Endodermal cell (in vitro differentiated cells): ENCODE measurements around the gene CEP44. TPM values are rescaled to one million over a fixed set of nuclear protein-coding genes. Genes with fewer than 3 reads are reported as not detected.

Experiments used
- DNase-seq: peaks from one replicate; pipeline ENCODE4 v3.0.0-alpha.2; 2017
- H3K27ac ChIP-seq: 2 replicates; pipeline ENCODE4 v1.5.1; 2013; ENCODE audit warnings: mild to moderate bottlenecking, low read depth, low read length, moderate library complexity
- H3K27me3 ChIP-seq: 2 replicates; pipeline ENCODE4 v1.6.1; 2013; ENCODE audit warnings: mild to moderate bottlenecking, low read length, moderate library complexity; ENCODE audit not compliant: insufficient read depth, control insufficient read depth, poor library complexity, severe bottlenecking
- H3K36me3 ChIP-seq: 2 replicates; pipeline ENCODE4 v1.7.0; 2013; ENCODE audit warnings: mild to moderate bottlenecking, low read length, moderate library complexity; ENCODE audit not compliant: control insufficient read depth, insufficient read depth
- H3K4me1 ChIP-seq: one replicate; pipeline ENCODE4 v1.7.0; 2013; ENCODE audit warnings: low read length; ENCODE audit not compliant: control insufficient read depth, insufficient read depth
- H3K4me3 ChIP-seq: 2 replicates; pipeline ENCODE4 v1.5.1; 2013; ENCODE audit warnings: mild to moderate bottlenecking, low read length, moderate library complexity
- H3K9ac ChIP-seq: 2 replicates; pipeline ENCODE4 v1.6.1; 2013; ENCODE audit warnings: mild to moderate bottlenecking, low read length, moderate library complexity; ENCODE audit not compliant: poor library complexity, severe bottlenecking; ENCODE audit errors: extremely low read depth
- H3K9me3 ChIP-seq: 2 replicates; pipeline ENCODE4 v1.6.1; 2013; ENCODE audit warnings: mild to moderate bottlenecking, low read length, moderate library complexity; ENCODE audit not compliant: control insufficient read depth
- H3K27ac Mint-ChIP-seq: 2 replicates; pipeline ENCODE4 v1.8.0; 2020; ENCODE audit warnings: mixed read lengths
- H3K27me3 Mint-ChIP-seq: 2 replicates; pipeline ENCODE4 v1.8.0; 2021; ENCODE audit warnings: mild to moderate bottlenecking, mixed read lengths; ENCODE audit not compliant: insufficient read depth
- H3K36me3 Mint-ChIP-seq: 2 replicates; pipeline ENCODE4 v1.8.0; 2020; ENCODE audit warnings: low read depth, mixed read lengths
- H3K4me1 Mint-ChIP-seq: 2 replicates; pipeline ENCODE4 v1.8.0; 2020; ENCODE audit warnings: mixed read lengths
- H3K4me3 Mint-ChIP-seq: 2 replicates; pipeline ENCODE4 v1.8.0; 2020; ENCODE audit warnings: mild to moderate bottlenecking, moderate library complexity, mixed read lengths
- H3K9me3 Mint-ChIP-seq: 2 replicates; pipeline ENCODE4 v1.8.0; 2020; ENCODE audit warnings: mild to moderate bottlenecking, mixed read lengths
- WGBS, 2 experiments: methylation state at CpG; one replicate each; pipeline versions ENCODE4 v1.1.5 to v1.1.7; 2013; ENCODE audit warnings: missing lambda C conversion rate in 2 of 2, mixed read lengths in 1 of 2; ENCODE audit not compliant: insufficient coverage in 1 of 2, insufficient read length in 1 of 2; 5-methylcytosine and 5-hydroxymethylcytosine counted together
- long read RNA-seq, 4 experiments: library from polyadenylated mRNA in 2 of 4; library from RNA in 1 of 4; library from capped mRNA in 1 of 4; stranded (forward) in 3 of 4; unstranded in 1 of 4; transcript quantifications; one replicate each; pipeline ENCODE4 v2.0.0, GENCODE V29; 2020 to 2021; ENCODE audit warnings: inconsistent platforms in 1 of 4
- polyA plus RNA-seq, 2 experiments: library from polyadenylated mRNA; stranded (reverse); fragments of 50-300 nt; gene quantifications; one replicate each; pipeline ENCODE4 v1.2.3, GENCODE V29; 2013
- total RNA-seq, 2 donors: library from RNA; stranded (reverse); fragmentation: NEBNext Ultra II Directional in 1 of 2; extraction: Animal tissue kit (Norgen Biotek cat#: 25700) in 1 of 2; gene quantifications; 2 replicates in 1 of 2; 3 replicates in 1 of 2; pipeline ENCODE4 v1.2.1, GENCODE V29; 2021
- TF ChIP-seq, protein P1 (sequence below): fragments of 200-600 bp; sonication (generic); conservative IDR thresholded peaks from 2 replicates; pipeline ENCODE4 v1.5.0; 2021; ENCODE audit warnings: antibody characterized with exemption, mild to moderate bottlenecking

Gene CEP44
- 10 to 100 TPM; 21.5 to 24.9 TPM for total RNA-seq
- polyA plus RNA-seq (2013, experiment 1 of 2), result 26.0 TPM
- 22.6 TPM for polyA plus RNA-seq (2013, experiment 2 of 2)
- long read RNA-seq, experiment 1, partial matches to known transcripts, result 0 of 2 reads
- long read RNA-seq, experiment 1, other reads (novel, unspliced or antisense), result 2 of 2 reads
- long read RNA-seq, experiment 2, full-length matches to known transcripts, result 1 of 35 reads
- long read RNA-seq, experiment 2, partial matches to known transcripts, result 13 of 35 reads
- long read RNA-seq, experiment 2, other reads (novel, unspliced or antisense), result 21 of 35 reads
- long read RNA-seq, experiment 3, full-length matches to known transcripts, result 6 of 53 reads
- long read RNA-seq, experiment 3, partial matches to known transcripts, result 18 of 53 reads
- long read RNA-seq, experiment 3, other reads (novel, unspliced or antisense), result 29 of 53 reads
- long read RNA-seq, experiment 4, partial matches to known transcripts, result 2 of 4 reads
- long read RNA-seq, experiment 4, other reads (novel, unspliced or antisense), result 2 of 4 reads

DNA sequence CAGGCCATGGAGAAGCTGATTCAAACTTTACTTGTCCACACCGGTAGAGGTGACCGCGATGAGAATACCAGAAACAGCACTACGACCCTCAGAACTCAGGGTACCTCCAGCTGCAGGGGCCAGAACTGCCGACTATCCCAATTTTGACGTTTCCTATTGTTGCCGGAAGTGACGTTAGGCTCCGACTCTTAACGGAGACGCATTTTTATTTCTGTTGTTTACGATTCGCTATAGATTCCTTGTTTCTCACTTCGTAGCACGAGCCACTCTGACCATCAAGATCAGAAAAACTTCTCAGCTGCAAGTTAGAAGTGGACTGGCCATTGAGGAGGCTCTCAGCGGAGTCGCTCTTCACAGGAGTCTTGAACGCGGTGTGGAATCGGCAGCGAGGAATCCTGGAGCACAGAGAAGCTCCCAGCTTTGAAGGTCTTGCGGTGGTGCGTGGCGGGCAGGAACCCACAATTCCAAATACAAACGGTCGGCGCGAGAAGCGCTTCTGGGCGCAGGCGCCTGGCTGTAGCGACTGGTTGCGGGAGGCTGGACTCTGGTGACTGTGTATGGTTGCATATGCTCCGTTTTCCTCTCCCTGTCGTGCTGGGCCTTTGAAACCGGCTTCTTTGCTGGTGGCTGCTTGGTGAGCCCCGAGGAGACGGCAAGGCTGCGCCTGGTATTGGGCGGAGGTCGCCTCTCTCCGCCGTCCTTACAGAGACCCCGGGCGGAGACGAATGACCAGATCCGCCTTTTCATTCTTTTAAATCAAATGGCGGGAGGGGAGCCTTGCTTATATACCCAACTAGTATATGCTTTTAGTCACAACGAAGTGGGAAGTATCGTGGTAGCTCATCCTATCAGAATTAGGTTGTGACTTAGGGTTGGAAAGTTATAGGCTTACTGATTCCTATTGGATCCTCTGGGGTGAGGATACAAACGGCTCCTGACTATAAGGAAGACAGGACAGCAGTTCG is at the start of gene CEP44, which contains the start of gene FBXO8:
CEP44 (plus strand) TSS at position 405 of the 965 bp plus-strand sequence. CDS start 15,211 bp downstream, outside the sequence.
FBXO8 (minus strand) TSS at position 161 of the 965 bp plus-strand sequence. CDS start 20,575 bp downstream, outside the sequence.
- no peaks in the 10 kb centered on the region for H3K27me3 ChIP-seq
- Mint-ChIP-seq H3K9me3 (no peaks in the 10 kb centered on the region), H3K4me1 (peaks cover 13% of the 10 kb centered on the region), H3K27ac (peak within 1 kb of the TSS; percentile 100), H3K36me3 (no peaks in the 10 kb centered on the region), H3K27me3 (no peaks in the 10 kb centered on the region), H3K4me3 (peak within 1 kb of the TSS; percentile 97)
- 0 to 1% methylated on average over 27 to 52 of the region's 52 CpGs for WGBS, 2 experiments
- no peaks in the 10 kb centered on the region for H3K4me1 ChIP-seq
- no peaks in the 10 kb centered on the region for H3K9me3 ChIP-seq
- H3K27ac ChIP-seq, result peak within 1 kb of the TSS; percentile 92
- TF ChIP-seq, protein P1, sequence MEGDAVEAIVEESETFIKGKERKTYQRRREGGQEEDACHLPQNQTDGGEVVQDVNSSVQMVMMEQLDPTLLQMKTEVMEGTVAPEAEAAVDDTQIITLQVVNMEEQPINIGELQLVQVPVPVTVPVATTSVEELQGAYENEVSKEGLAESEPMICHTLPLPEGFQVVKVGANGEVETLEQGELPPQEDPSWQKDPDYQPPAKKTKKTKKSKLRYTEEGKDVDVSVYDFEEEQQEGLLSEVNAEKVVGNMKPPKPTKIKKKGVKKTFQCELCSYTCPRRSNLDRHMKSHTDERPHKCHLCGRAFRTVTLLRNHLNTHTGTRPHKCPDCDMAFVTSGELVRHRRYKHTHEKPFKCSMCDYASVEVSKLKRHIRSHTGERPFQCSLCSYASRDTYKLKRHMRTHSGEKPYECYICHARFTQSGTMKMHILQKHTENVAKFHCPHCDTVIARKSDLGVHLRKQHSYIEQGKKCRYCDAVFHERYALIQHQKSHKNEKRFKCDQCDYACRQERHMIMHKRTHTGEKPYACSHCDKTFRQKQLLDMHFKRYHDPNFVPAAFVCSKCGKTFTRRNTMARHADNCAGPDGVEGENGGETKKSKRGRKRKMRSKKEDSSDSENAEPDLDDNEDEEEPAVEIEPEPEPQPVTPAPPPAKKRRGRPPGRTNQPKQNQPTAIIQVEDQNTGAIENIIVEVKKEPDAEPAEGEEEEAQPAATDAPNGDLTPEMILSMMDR, result no peak
- H3K4me3 ChIP-seq, result peak within 1 kb of the TSS; percentile 97
- no peaks in the 10 kb centered on the region for H3K36me3 ChIP-seq
- peak; percentile 91 for DNase-seq
- H3K9ac ChIP-seq, result peak within 1 kb of the TSS; percentile 90

GRCh38 chr4:174236359-174236758 is 47.4 kb upstream of the CEP44 start:
- no peak for DNase-seq
- no peaks in the 10 kb centered on the region for H3K4me1 Mint-ChIP-seq
- no peak overlapping the region for H3K4me3 Mint-ChIP-seq
- 0 to 48% methylated on average over 1 to 2 of the region's 3 CpGs for WGBS, 2 experiments
- no peak overlapping the region for H3K4me3 ChIP-seq
- H3K27me3 Mint-ChIP-seq, result no peaks in the 10 kb centered on the region
- no peak overlapping the region for H3K27ac ChIP-seq
- TF ChIP-seq, protein P1, result no peak
- H3K4me1 ChIP-seq, result no peaks in the 10 kb centered on the region
- no peak overlapping the region for H3K9ac ChIP-seq
- peaks cover 5% of the 10 kb centered on the region for H3K36me3 ChIP-seq
- H3K36me3 Mint-ChIP-seq, result no peaks in the 10 kb centered on the region
- H3K9me3 ChIP-seq, result no peaks in the 10 kb centered on the region
- no peaks in the 10 kb centered on the region for H3K9me3 Mint-ChIP-seq
- H3K27me3 ChIP-seq, result no peaks in the 10 kb centered on the region
- H3K27ac Mint-ChIP-seq, result no peak overlapping the region

DNA sequence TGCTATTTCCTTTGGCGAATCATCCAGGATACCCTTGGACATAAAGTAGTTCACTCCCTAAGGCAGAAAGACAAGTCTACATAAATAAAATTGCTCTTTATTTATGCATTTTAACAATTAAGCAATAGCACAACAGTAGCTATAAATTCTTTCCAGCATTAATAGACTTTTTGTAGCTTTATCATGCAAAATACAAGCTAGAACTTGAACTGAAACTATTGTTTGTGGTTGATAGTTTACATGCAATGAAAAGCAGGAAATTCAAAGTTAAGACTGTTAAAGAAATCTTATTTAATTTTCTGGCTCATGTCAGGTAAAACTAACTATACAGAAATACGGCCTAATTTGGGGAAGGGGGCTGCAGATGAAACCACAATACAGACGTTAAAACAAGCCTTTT is 42.5 kb upstream of the CEP44 start:
- Histone ChIP-seq H3K27me3 (no peaks in the 10 kb centered on the region), H3K27ac (no peak overlapping the region), H3K4me3 (no peak overlapping the region), H3K9ac (no peak overlapping the region), H3K36me3 (peaks cover 5% of the 10 kb centered on the region), H3K9me3 (no peaks in the 10 kb centered on the region), H3K4me1 (no peaks in the 10 kb centered on the region)
- no peaks in the 10 kb centered on the region for H3K36me3 Mint-ChIP-seq
- WGBS, 2 experiments, result 92% methylated on average over 3 of the region's 3 CpGs; no CpG with 5 or more reads in 1 of the 2 experiments
- H3K27ac Mint-ChIP-seq, result no peak overlapping the region
- DNase-seq, result no peak
- H3K4me1 Mint-ChIP-seq, result no peaks in the 10 kb centered on the region
- no peaks in the 10 kb centered on the region for H3K27me3 Mint-ChIP-seq
- TF ChIP-seq, protein P1, result no peak
- H3K4me3 Mint-ChIP-seq, result no peak overlapping the region
- H3K9me3 Mint-ChIP-seq, result no peaks in the 10 kb centered on the region
